ENCODE data around the gene IGF2. TPM values are rescaled to one million over a fixed set of nuclear protein-coding genes. Genes with fewer than 3 reads are reported as not detected.

IGF2 gene
- total RNA-seq, 1 experiment from 2014 or later, result 5.0 TPM

- peaks cover 21% of the 10 kb centered on the region for H3K4me1 ChIP-seq (ENCODE audit: insufficient read depth, low read length)
- H3K9me2 ChIP-seq (replicated peaks; ENCODE audit: low read length), result no peaks in the 10 kb centered on the region
- no peaks in the 10 kb centered on the region for H3K27me3 ChIP-seq (ENCODE audit: low read length)
- no peak overlapping the region for H3K27ac ChIP-seq (ENCODE audit: low read length)
- no peak overlapping the region for H3K4me2 ChIP-seq (ENCODE audit: low read length)
- no peak overlapping the region for H3K9ac ChIP-seq (ENCODE audit: low read length)
- no TSS peak for BruUV-seq (replicated peaks)
- POLR2A ChIA-PET (ENCODE audit: unreplicated experiment), result no interaction called here
- H2AFZ ChIP-seq (ENCODE audit: low read length), result no peak overlapping the region
- intact Hi-C loops (cut with micrococcal nuclease), result no loop called here
- no peaks in the 10 kb centered on the region for H3K36me3 ChIP-seq (ENCODE audit: low read depth, low read length)
- DNase-seq (no peak), ATAC-seq (no peak)
- no peaks in the 10 kb centered on the region for H4K20me1 ChIP-seq (ENCODE audit: low read length)
- H3F3A ChIP-seq (ENCODE audit: low read length, unreplicated experiment), result no peaks in the 10 kb centered on the region
- no peaks in the 10 kb centered on the region for H3K9me3 ChIP-seq (ENCODE audit: low read length)
- no peak overlapping the region for H3K4me3 ChIP-seq (ENCODE audit: low read length)
- TF ChIP-seq CTCF (conservative IDR thresholded peaks at IDR 0.05; ENCODE audit: low read depth, low read length) (no peak), EZH2 (IDR thresholded peaks at IDR 0.05; ENCODE audit: low read length, unreplicated experiment) (no peak), EZH2phosphoT487 (IDR thresholded peaks at IDR 0.05; ENCODE audit: borderline replicate concordance, low read length) (no peak)
- CTCF ChIA-PET, result interaction anchor here (0.6 kb wide), 1 partner anchor 454 kb away, joined by 3 read pairs; no protein-coding TSS in a partner anchor
- H3K79me2 ChIP-seq (ENCODE audit: low read length), result no peaks in the 10 kb centered on the region
These were observed 48.0 kb downstream of the IGF2 start for GRCh38 chr11:2091112-2091746.

- Histone ChIP-seq H3K4me1 (ENCODE audit: insufficient read depth, low read length) (peaks cover 21% of the 10 kb centered on the region), H3K9me2 (replicated peaks; ENCODE audit: low read length) (no peaks in the 10 kb centered on the region), H3K4me3 (ENCODE audit: low read length) (no peak overlapping the region), H3K9me3 (ENCODE audit: low read length) (no peaks in the 10 kb centered on the region), H3K9ac (ENCODE audit: low read length) (no peak overlapping the region), H2AFZ (ENCODE audit: low read length) (no peak overlapping the region), H3K4me2 (ENCODE audit: low read length) (no peak overlapping the region), H3K79me2 (ENCODE audit: low read length) (no peaks in the 10 kb centered on the region), H3K36me3 (ENCODE audit: low read depth, low read length) (no peaks in the 10 kb centered on the region), H3K27me3 (ENCODE audit: low read length) (no peaks in the 10 kb centered on the region), H3K27ac (ENCODE audit: low read length) (no peak overlapping the region), H4K20me1 (ENCODE audit: low read length) (no peaks in the 10 kb centered on the region), H3F3A (ENCODE audit: low read length, unreplicated experiment) (no peaks in the 10 kb centered on the region)
- POLR2A ChIA-PET (ENCODE audit: unreplicated experiment), result no interaction called here
- TF ChIP-seq EZH2 (IDR thresholded peaks at IDR 0.05; ENCODE audit: low read length, unreplicated experiment) (no peak), EZH2phosphoT487 (IDR thresholded peaks at IDR 0.05; ENCODE audit: borderline replicate concordance, low read length) (no peak), CTCF (conservative IDR thresholded peaks at IDR 0.05; ENCODE audit: low read depth, low read length) (no peak)
- CTCF ChIA-PET, result no interaction called here
- ATAC-seq (no peak), DNase-seq (no peak)
- BruUV-seq (replicated peaks), result no TSS peak
- intact Hi-C loops (cut with micrococcal nuclease), result no loop called here
These were observed 48.7 kb downstream of the IGF2 start for GRCh38 chr11:2090172-2091111.

All from PC-3 (cell line).